K562 (cell line): ENCODE data around the gene GRAMD2B.

Source experiments
- DPF2 ChIP-seq: fragments of 450-650 bp; IDR thresholded peaks from 2 replicates; pipeline ENCODE4 v1.6.1; 2016
- HNRNPL ChIP-seq: fragments of 200-400 bp; formaldehyde crosslinking; IDR thresholded peaks from 2 replicates; pipeline ENCODE4 v1.6.1; 2017; ENCODE audit warnings: low read depth, mild to moderate bottlenecking, low read length
- KDM1A ChIP-seq, 2 experiments: fragments of 450-650 bp; IDR thresholded peaks; 2 replicates each; pipeline ENCODE4 v1.6.1; 2016; ENCODE audit warnings: mild to moderate bottlenecking in 2 of 2
- POLR2H ChIP-seq: IDR thresholded peaks from 2 replicates; pipeline ENCODE4 v1.6.1; 2016; ENCODE audit warnings: missing genetic modification characterization, low read depth, mild to moderate bottlenecking, control low read depth, missing compliant biosample characterization, moderate library complexity
- RFX5 ChIP-seq: IDR thresholded peaks from 2 replicates; pipeline ENCODE4 v1.6.1; 2011; ENCODE audit warnings: low read depth, mild to moderate bottlenecking, improper control_type of control experiment, low read length
- SNRNP70 ChIP-seq: fragments of 200-400 bp; formaldehyde crosslinking; optimal IDR thresholded peaks from 2 replicates; pipeline ENCODE3; 2017; ENCODE audit warnings: low read depth, low read length
- SPI1 ChIP-seq: IDR thresholded peaks from 2 replicates; pipeline ENCODE4 v1.6.1; 2011; ENCODE audit warnings: low read depth, low read length, control low read depth, borderline replicate concordance
- TAF7 ChIP-seq: fragments of 450-650 bp; IDR thresholded peaks from 2 replicates; pipeline ENCODE4 v1.6.1; 2016; ENCODE audit warnings: missing genetic modification characterization, missing compliant biosample characterization
- ZNF324 ChIP-seq: fragments of 250-450 bp; sonication (Bioruptor Pico); IDR thresholded peaks from 2 replicates; pipeline ENCODE4 v1.4.0; 2020; ENCODE audit warnings: mild to moderate bottlenecking
- TF ChIP-seq, protein P1 (sequence below): fragments of 450-650 bp; formaldehyde crosslinking; IDR thresholded peaks from 2 replicates; pipeline ENCODE4 v1.4.0; 2020; ENCODE audit warnings: mild to moderate bottlenecking, mixed read lengths
- TF ChIP-seq, protein P2 (sequence below): sonication (generic); formaldehyde crosslinking; IDR thresholded peaks from 2 replicates; pipeline ENCODE4 v1.8.1; 2023; ENCODE audit warnings: missing genetic modification reagents, mild to moderate bottlenecking, borderline replicate concordance
- TF ChIP-seq, protein P3 (sequence below), 3 experiments: IDR thresholded peaks in 2 of 3; conservative IDR thresholded peaks in 1 of 3; 2 replicates each; pipeline ENCODE4 v1.5.1; 2011 to 2012; ENCODE audit warnings: low read length in 3 of 3, mild to moderate bottlenecking in 3 of 3, control low read depth in 2 of 3, improper control_type of control experiment in 1 of 3, inconsistent platforms in 1 of 3, low read depth in 1 of 3, mixed read lengths in 1 of 3, moderate library complexity in 1 of 3; ENCODE audit not compliant: insufficient read depth in 2 of 3

DNA sequence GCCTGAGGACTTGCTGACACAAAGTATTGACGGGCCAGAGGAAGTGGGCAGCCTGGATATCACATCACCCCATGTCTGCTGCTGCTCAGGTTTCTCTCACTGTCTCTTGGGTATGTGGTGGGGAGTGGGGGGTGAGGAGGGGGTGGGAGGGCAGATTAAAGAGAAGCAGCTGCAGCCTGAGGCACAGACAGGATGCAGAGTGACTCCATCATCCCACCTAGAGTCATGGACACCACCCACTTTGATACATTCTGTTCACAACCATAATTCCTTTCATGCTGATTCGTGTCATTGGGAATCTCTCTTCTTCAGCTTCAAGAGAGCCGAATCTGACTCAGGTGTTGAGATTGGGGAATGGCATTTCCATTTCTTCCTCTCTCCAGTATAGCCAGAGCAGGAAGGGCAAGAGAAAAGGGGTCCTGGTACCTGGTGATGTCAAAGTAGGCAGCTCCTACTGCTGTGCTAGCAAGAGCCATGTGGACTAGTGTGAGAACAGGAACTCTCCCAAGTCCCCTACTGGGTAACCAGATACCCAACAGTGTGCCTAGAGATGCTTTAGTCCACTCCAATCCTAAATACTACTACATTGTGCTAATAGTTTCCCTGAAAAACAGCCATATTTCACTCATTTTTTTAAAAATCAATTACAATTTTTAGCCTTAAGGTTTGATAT lies 22.4 kb downstream of the GRAMD2B start:
- TF ChIP-seq SPI1 (no peak), HNRNPL (no peak), TAF7 (tag) (no peak), KDM1A (IDR thresholded peaks at IDR 0.05) (no peak), ZNF324 (CRISPR knock-in tag) (no peak), POLR2H (tag) (no peak), RFX5 (no peak), SNRNP70 (no peak), DPF2 (no peak)
- TF ChIP-seq, protein P1, sequence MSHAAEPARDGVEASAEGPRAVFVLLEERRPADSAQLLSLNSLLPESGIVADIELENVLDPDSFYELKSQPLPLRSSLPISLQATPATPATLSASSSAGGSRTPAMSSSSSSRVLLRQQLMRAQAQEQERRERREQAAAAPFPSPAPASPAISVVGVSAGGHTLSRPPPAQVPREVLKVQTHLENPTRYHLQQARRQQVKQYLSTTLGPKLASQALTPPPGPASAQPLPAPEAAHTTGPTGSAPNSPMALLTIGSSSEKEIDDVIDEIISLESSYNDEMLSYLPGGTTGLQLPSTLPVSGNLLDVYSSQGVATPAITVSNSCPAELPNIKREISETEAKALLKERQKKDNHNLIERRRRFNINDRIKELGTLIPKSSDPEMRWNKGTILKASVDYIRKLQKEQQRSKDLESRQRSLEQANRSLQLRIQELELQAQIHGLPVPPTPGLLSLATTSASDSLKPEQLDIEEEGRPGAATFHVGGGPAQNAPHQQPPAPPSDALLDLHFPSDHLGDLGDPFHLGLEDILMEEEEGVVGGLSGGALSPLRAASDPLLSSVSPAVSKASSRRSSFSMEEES (CRISPR knock-in tag): no peak
- TF ChIP-seq, protein P2, sequence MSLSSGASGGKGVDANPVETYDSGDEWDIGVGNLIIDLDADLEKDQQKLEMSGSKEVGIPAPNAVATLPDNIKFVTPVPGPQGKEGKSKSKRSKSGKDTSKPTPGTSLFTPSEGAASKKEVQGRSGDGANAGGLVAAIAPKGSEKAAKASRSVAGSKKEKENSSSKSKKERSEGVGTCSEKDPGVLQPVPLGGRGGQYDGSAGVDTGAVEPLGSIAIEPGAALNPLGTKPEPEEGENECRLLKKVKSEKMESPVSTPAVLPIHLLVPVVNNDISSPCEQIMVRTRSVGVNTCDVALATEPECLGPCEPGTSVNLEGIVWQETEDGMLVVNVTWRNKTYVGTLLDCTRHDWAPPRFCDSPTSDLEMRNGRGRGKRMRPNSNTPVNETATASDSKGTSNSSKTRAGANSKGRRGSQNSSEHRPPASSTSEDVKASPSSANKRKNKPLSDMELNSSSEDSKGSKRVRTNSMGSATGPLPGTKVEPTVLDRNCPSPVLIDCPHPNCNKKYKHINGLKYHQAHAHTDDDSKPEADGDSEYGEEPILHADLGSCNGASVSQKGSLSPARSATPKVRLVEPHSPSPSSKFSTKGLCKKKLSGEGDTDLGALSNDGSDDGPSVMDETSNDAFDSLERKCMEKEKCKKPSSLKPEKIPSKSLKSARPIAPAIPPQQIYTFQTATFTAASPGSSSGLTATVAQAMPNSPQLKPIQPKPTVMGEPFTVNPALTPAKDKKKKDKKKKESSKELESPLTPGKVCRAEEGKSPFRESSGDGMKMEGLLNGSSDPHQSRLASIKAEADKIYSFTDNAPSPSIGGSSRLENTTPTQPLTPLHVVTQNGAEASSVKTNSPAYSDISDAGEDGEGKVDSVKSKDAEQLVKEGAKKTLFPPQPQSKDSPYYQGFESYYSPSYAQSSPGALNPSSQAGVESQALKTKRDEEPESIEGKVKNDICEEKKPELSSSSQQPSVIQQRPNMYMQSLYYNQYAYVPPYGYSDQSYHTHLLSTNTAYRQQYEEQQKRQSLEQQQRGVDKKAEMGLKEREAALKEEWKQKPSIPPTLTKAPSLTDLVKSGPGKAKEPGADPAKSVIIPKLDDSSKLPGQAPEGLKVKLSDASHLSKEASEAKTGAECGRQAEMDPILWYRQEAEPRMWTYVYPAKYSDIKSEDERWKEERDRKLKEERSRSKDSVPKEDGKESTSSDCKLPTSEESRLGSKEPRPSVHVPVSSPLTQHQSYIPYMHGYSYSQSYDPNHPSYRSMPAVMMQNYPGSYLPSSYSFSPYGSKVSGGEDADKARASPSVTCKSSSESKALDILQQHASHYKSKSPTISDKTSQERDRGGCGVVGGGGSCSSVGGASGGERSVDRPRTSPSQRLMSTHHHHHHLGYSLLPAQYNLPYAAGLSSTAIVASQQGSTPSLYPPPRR (CRISPR knock-in tag): no peak
- TF ChIP-seq, protein P3, sequence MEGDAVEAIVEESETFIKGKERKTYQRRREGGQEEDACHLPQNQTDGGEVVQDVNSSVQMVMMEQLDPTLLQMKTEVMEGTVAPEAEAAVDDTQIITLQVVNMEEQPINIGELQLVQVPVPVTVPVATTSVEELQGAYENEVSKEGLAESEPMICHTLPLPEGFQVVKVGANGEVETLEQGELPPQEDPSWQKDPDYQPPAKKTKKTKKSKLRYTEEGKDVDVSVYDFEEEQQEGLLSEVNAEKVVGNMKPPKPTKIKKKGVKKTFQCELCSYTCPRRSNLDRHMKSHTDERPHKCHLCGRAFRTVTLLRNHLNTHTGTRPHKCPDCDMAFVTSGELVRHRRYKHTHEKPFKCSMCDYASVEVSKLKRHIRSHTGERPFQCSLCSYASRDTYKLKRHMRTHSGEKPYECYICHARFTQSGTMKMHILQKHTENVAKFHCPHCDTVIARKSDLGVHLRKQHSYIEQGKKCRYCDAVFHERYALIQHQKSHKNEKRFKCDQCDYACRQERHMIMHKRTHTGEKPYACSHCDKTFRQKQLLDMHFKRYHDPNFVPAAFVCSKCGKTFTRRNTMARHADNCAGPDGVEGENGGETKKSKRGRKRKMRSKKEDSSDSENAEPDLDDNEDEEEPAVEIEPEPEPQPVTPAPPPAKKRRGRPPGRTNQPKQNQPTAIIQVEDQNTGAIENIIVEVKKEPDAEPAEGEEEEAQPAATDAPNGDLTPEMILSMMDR (IDR thresholded peaks at IDR 0.05 in 2 of 3, conservative IDR thresholded peaks at IDR 0.05 in 1 of 3; ENCODE audit: insufficient read depth in 2 of 3, low read depth in 1 of 3, low read length in 3 of 3): no peak
